Stomach smooth muscle (tissue), 2 donors: ENCODE data around the gene CMTM1.
"Not testable (repeated sequence)": the region's sequence is repeated elsewhere in the genome, so short reads cannot be mapped to it uniquely, and the experiment has no call there.

Source experiments
- H3K27ac ChIP-seq: one replicate; pipeline ENCODE4 v1.7.0; 2013; ENCODE audit warnings: mild to moderate bottlenecking, low read length, inconsistent platforms
- H3K27me3 ChIP-seq, 2 donors: one replicate each; pipeline ENCODE4 v1.7.0; 2013; ENCODE audit warnings: low read length in 2 of 2; ENCODE audit not compliant: insufficient read depth in 2 of 2, control insufficient read depth in 1 of 2
- H3K36me3 ChIP-seq, 2 donors: one replicate each; pipeline ENCODE4 v1.7.0; 2013; ENCODE audit warnings: low read length in 2 of 2; ENCODE audit not compliant: control insufficient read depth in 2 of 2, insufficient read depth in 2 of 2
- H3K4me1 ChIP-seq: one replicate; pipeline ENCODE4 v1.7.0; 2013; ENCODE audit warnings: low read length; ENCODE audit not compliant: control insufficient read depth, insufficient read depth
- H3K4me3 ChIP-seq, 2 donors: one replicate each; pipeline ENCODE4 v1.7.0; 2013; ENCODE audit warnings: low read length in 2 of 2
- H3K9ac ChIP-seq, 2 donors: one replicate each; pipeline ENCODE4 v1.7.0; 2013; ENCODE audit warnings: low read length in 2 of 2, mild to moderate bottlenecking in 1 of 2
- H3K9me3 ChIP-seq, 2 donors: one replicate each; pipeline ENCODE4 v1.7.0; 2013; ENCODE audit warnings: low read length in 2 of 2; ENCODE audit not compliant: control insufficient read depth in 2 of 2
- donor health status: healthy.
- donor health status: Pancreatic carcinoma.

CMTM1 gene

DNA sequence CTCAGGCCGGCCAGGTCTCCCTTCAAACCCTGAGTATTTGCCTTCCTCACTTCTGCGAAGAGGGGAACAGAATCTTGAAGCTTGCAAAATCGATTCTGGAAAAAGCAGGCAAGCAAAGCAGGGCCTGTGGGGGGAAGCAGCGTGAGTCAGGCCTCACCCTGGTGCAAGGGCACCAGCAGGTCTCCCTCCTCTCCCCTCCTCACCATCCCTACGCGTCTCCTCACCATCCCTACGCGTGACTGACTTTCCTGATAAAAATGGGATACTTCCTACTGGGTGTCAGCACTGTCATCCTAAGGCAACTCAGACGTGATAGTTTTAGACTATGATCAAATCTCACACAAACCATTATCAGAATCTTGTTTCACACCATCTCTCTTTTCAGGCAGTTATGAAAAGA lies 50.4 kb downstream of the CMTM1 start:
- no peak overlapping the region for H3K27ac ChIP-seq

DNA sequence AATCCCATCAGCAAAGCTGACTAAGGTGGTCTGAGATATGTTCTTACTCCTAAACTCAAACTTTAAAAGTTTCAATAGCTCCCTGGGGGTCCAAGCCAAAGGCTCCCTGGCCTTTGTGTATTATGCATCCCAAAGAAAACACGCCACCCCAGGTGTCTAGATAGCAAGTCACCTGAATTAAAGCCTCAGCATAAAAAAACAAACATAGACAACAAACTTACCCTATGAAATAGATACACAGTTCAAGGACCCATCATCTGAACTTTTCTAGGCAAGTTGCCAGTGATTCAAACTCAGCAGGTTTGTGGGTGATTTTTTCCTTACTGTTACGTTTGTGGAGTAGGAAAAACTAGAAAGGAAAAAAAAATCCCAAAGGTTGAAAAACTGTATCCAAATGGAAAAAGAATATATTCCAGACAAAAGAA lies 50.8 kb downstream of the CMTM1 start:
- no peaks in the 10 kb centered on the region for H3K9me3 ChIP-seq
- no peak overlapping the region for H3K27ac ChIP-seq
- no peak overlapping the region for H3K9ac ChIP-seq
- peaks cover 5% of the 10 kb centered on the region for H3K4me1 ChIP-seq
- no peaks in the 10 kb centered on the region for H3K27me3 ChIP-seq
- H3K4me3 ChIP-seq, result no peak overlapping the region
- peaks cover 3 to 12% of the 10 kb centered on the region in 2 donors for H3K36me3 ChIP-seq

More for the DNA sequence above, 50.4 kb downstream of the CMTM1 start:
- Histone ChIP-seq H3K4me1 (peaks cover 5% of the 10 kb centered on the region), H3K27me3 (no peaks in the 10 kb centered on the region), H3K36me3 (peaks cover 0 to 12% of the 10 kb centered on the region in 2 donors), H3K9ac (no peak overlapping the region), H3K9me3 (no peaks in the 10 kb centered on the region), H3K4me3 (no peak overlapping the region)

GRCh38 chr16:66617728-66618127 lies 51.5 kb downstream of the CMTM1 start:
- H3K27me3 ChIP-seq, result no peaks in the 10 kb centered on the region
- H3K4me3 ChIP-seq, result no peak overlapping the region
- peaks cover 3 to 12% of the 10 kb centered on the region in 2 donors for H3K36me3 ChIP-seq
- peaks cover 5% of the 10 kb centered on the region for H3K4me1 ChIP-seq
- H3K9me3 ChIP-seq, result no peaks in the 10 kb centered on the region
- H3K27ac ChIP-seq, result no peak overlapping the region
- no peak overlapping the region for H3K9ac ChIP-seq

GRCh38 chr16:66618588-66619375 lies 52.5 kb downstream of the CMTM1 start:
- no peak overlapping the region for H3K9ac ChIP-seq
- peaks cover 5% of the 10 kb centered on the region for H3K4me1 ChIP-seq
- H3K27me3 ChIP-seq, result no peaks in the 10 kb centered on the region
- H3K9me3 ChIP-seq, result no peaks in the 10 kb centered on the region
- no peak overlapping the region for H3K27ac ChIP-seq
- H3K4me3 ChIP-seq, result no peak overlapping the region
- H3K36me3 ChIP-seq, result peaks cover 3 to 8% of the 10 kb centered on the region in 2 donors

DNA sequence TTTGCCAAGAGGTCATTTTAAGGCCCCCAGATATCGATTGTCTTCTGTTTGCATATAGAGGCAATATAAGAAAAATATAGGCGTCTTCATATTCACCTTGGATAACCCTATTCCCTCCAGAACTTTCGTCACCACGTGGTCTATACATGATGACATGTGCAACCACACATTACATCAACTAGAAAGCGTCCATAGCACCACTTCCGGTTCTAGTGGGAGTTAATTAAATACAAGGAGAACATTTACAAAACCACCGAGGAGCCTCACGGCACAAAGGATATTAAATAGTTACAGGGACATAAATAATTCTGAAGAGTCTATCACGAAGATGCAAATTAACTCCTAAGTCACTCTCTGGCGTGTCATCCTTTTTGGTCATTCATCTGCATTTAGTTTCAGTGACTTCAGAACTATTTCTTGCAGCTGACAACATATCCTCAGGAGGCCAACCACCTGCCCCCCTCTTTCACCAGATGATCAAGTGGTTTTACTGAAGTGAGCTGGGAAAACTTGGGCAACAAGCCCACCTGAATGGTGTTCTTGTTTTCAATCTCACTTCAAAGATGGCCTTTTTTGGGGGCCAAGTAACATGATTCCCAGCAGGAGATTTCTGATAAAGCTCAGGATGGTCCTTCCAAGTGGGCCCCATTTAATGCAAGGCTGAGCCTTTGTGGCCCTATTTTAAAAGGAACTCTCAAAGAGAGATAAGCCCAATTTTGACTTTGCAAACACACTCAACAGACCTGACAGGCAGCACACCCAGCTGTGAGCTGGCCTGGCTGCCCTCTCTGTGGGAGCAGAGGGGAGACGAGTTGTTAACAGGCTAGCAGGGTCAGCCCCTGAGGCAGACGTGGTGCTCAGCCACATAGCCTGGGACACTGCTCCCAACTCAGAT lies 53.5 kb downstream of the CMTM1 start:
- Histone ChIP-seq H3K36me3 (peaks cover 3 to 5% of the 10 kb centered on the region in 2 donors), H3K9ac (no peak overlapping the region), H3K9me3 (no peaks in the 10 kb centered on the region), H3K27me3 (no peaks in the 10 kb centered on the region), H3K4me3 (no peak overlapping the region), H3K27ac (no peak overlapping the region), H3K4me1 (peaks cover 5% of the 10 kb centered on the region)

DNA sequence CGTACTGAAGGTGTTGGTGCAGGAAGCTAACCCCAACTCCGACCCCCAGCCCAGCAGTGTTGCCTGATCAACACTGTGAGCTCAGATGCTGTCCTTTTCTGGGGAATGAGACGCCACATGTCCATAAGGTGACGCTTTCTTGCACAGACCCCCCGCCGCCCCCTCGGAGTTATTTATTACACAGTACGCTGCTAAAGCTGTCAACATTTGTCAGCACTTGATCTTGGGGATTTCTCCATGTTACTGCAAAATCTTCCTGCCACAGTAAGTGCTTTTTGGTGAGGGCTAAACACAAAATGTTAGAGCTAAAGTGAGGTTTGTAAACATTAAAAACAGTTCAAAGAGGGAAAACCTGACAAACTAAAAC lies 54.2 kb downstream of the CMTM1 start:
- H3K4me3 ChIP-seq, result no peak overlapping the region
- no peaks in the 10 kb centered on the region for H3K27me3 ChIP-seq
- H3K4me1 ChIP-seq, result peaks cover 5% of the 10 kb centered on the region
- no peak overlapping the region for H3K9ac ChIP-seq
- no peaks in the 10 kb centered on the region for H3K9me3 ChIP-seq
- H3K27ac ChIP-seq, result no peak overlapping the region
- peaks cover 3 to 5% of the 10 kb centered on the region in 2 donors for H3K36me3 ChIP-seq

DNA sequence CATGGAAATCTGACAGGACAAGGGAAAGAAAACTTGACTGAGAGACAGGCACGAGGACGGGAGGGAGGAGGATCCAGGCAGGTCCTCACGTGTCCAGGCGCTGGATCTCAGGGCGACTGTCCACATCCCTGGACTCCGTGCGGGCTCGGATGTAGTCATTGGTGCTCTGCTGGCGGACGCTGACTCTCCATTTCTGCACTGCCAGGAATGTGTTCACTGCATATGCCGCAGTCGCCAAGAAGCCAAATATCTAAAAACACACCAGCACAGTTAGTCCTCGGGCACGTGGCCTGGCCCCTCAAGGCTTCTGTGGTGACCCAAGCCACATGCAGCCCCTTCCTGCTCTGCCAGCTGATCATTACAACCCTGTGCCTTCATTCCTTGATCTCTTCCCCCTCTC lies 55.7 kb downstream of the CMTM1 start:
- no peaks in the 10 kb centered on the region for H3K27me3 ChIP-seq
- H3K36me3 ChIP-seq, result peaks cover 3 to 5% of the 10 kb centered on the region in 2 donors
- no peaks in the 10 kb centered on the region for H3K9me3 ChIP-seq
- H3K9ac ChIP-seq, result no peak overlapping the region
- H3K4me1 ChIP-seq, result peaks cover 5% of the 10 kb centered on the region
- H3K27ac ChIP-seq, result no peak overlapping the region
- H3K4me3 ChIP-seq, result no peak overlapping the region

GRCh38 chr16:66622863-66623262 lies 56.6 kb downstream of the CMTM1 start:
- Histone ChIP-seq H3K9ac (no peak overlapping the region), H3K4me3 (no peak overlapping the region), H3K36me3 (peaks cover 3 to 5% of the 10 kb centered on the region in 2 donors), H3K27me3 (no peaks in the 10 kb centered on the region), H3K4me1 (peaks cover 5% of the 10 kb centered on the region), H3K9me3 (no peaks in the 10 kb centered on the region), H3K27ac (no peak overlapping the region)

- no peak overlapping the region for H3K27ac ChIP-seq
- H3K36me3 ChIP-seq, result peaks cover 3 to 5% of the 10 kb centered on the region in 2 donors
- no peak overlapping the region for H3K9ac ChIP-seq
- H3K9me3 ChIP-seq, result no peaks in the 10 kb centered on the region
- no peak overlapping the region for H3K4me3 ChIP-seq
- no peaks in the 10 kb centered on the region for H3K27me3 ChIP-seq
- H3K4me1 ChIP-seq, result peaks cover under 1% of the 10 kb centered on the region
Observed at GRCh38 chr16:66623755-66624154, 57.5 kb downstream of the CMTM1 start.

DNA sequence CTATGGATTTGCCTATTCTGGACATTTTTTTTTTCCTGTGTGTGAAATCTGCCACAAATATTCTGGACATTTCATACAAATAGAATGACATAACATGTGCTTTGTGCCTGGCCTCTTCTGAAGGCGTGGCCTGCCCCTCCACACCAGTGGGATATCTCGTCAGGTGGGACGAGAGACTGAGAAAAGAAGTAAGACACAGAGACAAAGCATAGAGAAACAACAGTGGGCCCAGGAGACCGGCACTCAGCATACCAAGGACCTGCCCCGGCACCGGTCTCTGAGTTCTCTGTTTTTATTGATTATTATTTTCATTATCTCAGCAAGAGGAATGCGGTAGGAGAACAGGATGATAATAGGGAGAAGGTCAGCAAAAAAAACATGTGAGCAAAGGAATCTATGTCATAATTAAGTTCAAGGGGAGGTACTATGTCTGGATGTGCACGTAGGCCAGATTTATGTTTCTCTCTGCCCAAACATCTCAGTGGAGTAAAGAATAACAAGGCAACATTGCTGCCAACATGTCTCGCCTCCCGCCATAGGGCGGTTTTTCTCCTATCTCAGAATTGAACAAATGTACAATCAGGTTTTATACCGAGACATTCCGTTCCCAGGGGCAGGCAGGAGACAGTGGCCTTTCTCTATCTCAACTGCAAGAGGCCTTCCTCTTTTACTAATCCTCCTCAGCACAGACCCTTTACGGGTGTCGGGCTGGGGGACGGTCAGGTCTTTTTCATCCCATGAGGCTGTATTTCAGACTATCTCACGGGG lies 61.6 kb downstream of the CMTM1 start:
- H3K9ac ChIP-seq, H3K4me1 ChIP-seq, H3K27ac ChIP-seq, H3K27me3 ChIP-seq, H3K9me3 ChIP-seq, H3K36me3 ChIP-seq, H3K4me3 ChIP-seq: not testable (repeated sequence)
